Measurements from ENCODE around the gene TMEM63A. TPM values are rescaled to one million over a fixed set of nuclear protein-coding genes. Genes with fewer than 3 reads are reported as not detected.

TMEM63A gene
- total RNA-seq, 1 experiment from 2014 or later, result 47.5 TPM

- CTCF ChIA-PET, result interaction anchor here (0.5 to 0.9 kb wide), 3 partner anchors 26 to 409 kb away, joined by 3 to 4 read pairs (median 3); no protein-coding TSS in a partner anchor
- peak; percentile 32; the same call in 1 of the 2 replicates for ATAC-seq
- H3K4me2 ChIP-seq (ENCODE audit: low read length), result 0 out of 2 replicates have a peak overlapping the region, but pooled peaks have one; percentile 29
Measured at GRCh38 chr1:225897595-225898514, 15.7 kb upstream of the TMEM63A start.

GRCh38 chr1:225896937-225897549, 14.9 kb upstream of the TMEM63A start:
- H3K27ac ChIP-seq (ENCODE audit: low read length), result peak overlapping the region; percentile 59
- CTCF ChIA-PET, result interaction anchor here (0.5 to 1.2 kb wide), 3 partner anchors 26 to 410 kb away, joined by 3 read pairs; no protein-coding TSS in a partner anchor
- intact Hi-C loops (cut with micrococcal nuclease), result no loop called here
- DNase-seq, result peak; percentile 88
- H3K79me2 ChIP-seq (ENCODE audit: low read length), result no peaks in the 10 kb centered on the region
- H3K4me3 ChIP-seq (ENCODE audit: low read length), result no peak overlapping the region; the same call in 1 of the 2 replicates
- peak; percentile 99 for ATAC-seq
- H3K36me3 ChIP-seq (ENCODE audit: low read depth, low read length), result no peaks in the 10 kb centered on the region
- H3K9me3 ChIP-seq (ENCODE audit: low read length), result no peaks in the 10 kb centered on the region
- H4K20me1 ChIP-seq (ENCODE audit: low read length), result no peaks in the 10 kb centered on the region
- no peaks in the 10 kb centered on the region for H3F3A ChIP-seq (ENCODE audit: low read length, unreplicated experiment)
- peak overlapping the region; percentile 10; the same call in 1 of the 2 replicates for H3K9ac ChIP-seq (ENCODE audit: low read length)
- H3K27me3 ChIP-seq (ENCODE audit: low read length), result no peaks in the 10 kb centered on the region
- 0 out of 2 replicates have a peak overlapping the region, but pooled peaks have one; percentile 15 for H2AFZ ChIP-seq (ENCODE audit: low read length)
- no peak; the same call in 1 of the 2 replicates for TF ChIP-seq CTCF (conservative IDR thresholded peaks at IDR 0.05; ENCODE audit: low read depth, low read length)
- no peak for TF ChIP-seq EZH2phosphoT487 (IDR thresholded peaks at IDR 0.05; ENCODE audit: borderline replicate concordance, low read length)
- TF ChIP-seq EZH2 (IDR thresholded peaks at IDR 0.05; ENCODE audit: low read length, unreplicated experiment), result no peak
- H3K9me2 ChIP-seq (replicated peaks; ENCODE audit: low read length), result no peaks in the 10 kb centered on the region
- peak overlapping the region; percentile 55 for H3K4me2 ChIP-seq (ENCODE audit: low read length)
- POLR2A ChIA-PET (ENCODE audit: unreplicated experiment), result no interaction called here
- peaks cover 20% of the 10 kb centered on the region for H3K4me1 ChIP-seq (ENCODE audit: insufficient read depth, low read length)
- BruUV-seq (replicated peaks), result no TSS peak

More at GRCh38 chr1:225897595-225898514, 15.7 kb upstream of the TMEM63A start:
- no TSS peak for BruUV-seq (replicated peaks)
- no peaks in the 10 kb centered on the region for H3F3A ChIP-seq (ENCODE audit: low read length, unreplicated experiment)
- H3K79me2 ChIP-seq (ENCODE audit: low read length), result no peaks in the 10 kb centered on the region
- no peaks in the 10 kb centered on the region for H3K9me2 ChIP-seq (replicated peaks; ENCODE audit: low read length)
- TF ChIP-seq CTCF (conservative IDR thresholded peaks at IDR 0.05; ENCODE audit: low read depth, low read length) (no peak), EZH2 (IDR thresholded peaks at IDR 0.05; ENCODE audit: low read length, unreplicated experiment) (no peak), EZH2phosphoT487 (IDR thresholded peaks at IDR 0.05; ENCODE audit: borderline replicate concordance, low read length) (no peak)
- no peak overlapping the region for H3K9ac ChIP-seq (ENCODE audit: low read length)
- no peaks in the 10 kb centered on the region for H3K27me3 ChIP-seq (ENCODE audit: low read length)
- intact Hi-C loops (cut with micrococcal nuclease), result no loop called here
- H3K36me3 ChIP-seq (ENCODE audit: low read depth, low read length), result no peaks in the 10 kb centered on the region
- H2AFZ ChIP-seq (ENCODE audit: low read length), result no peak overlapping the region
- H4K20me1 ChIP-seq (ENCODE audit: low read length), result no peaks in the 10 kb centered on the region
- no peak overlapping the region for H3K4me3 ChIP-seq (ENCODE audit: low read length)
- peaks cover 20% of the 10 kb centered on the region for H3K4me1 ChIP-seq (ENCODE audit: insufficient read depth, low read length)
- peak overlapping the region; percentile 59 for H3K27ac ChIP-seq (ENCODE audit: low read length)
- POLR2A ChIA-PET (ENCODE audit: unreplicated experiment), result interaction anchor here (0.5 to 0.6 kb wide), 2 partner anchors 120 to 1810 kb away, joined by 3 to 9 read pairs; partner anchors contain the start of gene SRP9
- DNase-seq, result peak; percentile 31
- H3K9me3 ChIP-seq (ENCODE audit: low read length), result no peaks in the 10 kb centered on the region
